GM12891 (cell line): ENCODE measurements around the gene PLAAT4.
"Not testable (repeated sequence)": the region's sequence is repeated elsewhere in the genome, so short reads cannot be mapped to it uniquely, and the experiment has no call there.

Experiments
- DNase-seq: peaks from one replicate; pipeline ENCODE4 v3.0.0; 2011; ENCODE audit warnings: low spot score; ENCODE audit not compliant: insufficient read length
- FAIRE-seq: peaks from 2 replicates; lab custom pipeline; 2011; peaks lifted over from hg19 to GRCh38; lab: Jason Lieb, UNC
- PAX5 ChIP-seq: IDR thresholded peaks from 2 replicates; pipeline ENCODE4 v1.6.1; 2011; ENCODE audit warnings: low read length, moderate library complexity, mild to moderate bottlenecking; ENCODE audit not compliant: insufficient read depth, severe bottlenecking
- POLR2A ChIP-seq: IDR thresholded peaks from 2 replicates; pipeline ENCODE4 v1.6.1; 2011; ENCODE audit warnings: low read depth, low read length, control low read depth
- POLR2AphosphoS5 ChIP-seq: IDR thresholded peaks from 2 replicates; pipeline ENCODE4 v1.6.1; 2011; ENCODE audit warnings: low read depth, low read length, control low read depth
- POU2F2 ChIP-seq: IDR thresholded peaks from 2 replicates; pipeline ENCODE4 v1.6.1; 2011; ENCODE audit warnings: low read depth, mild to moderate bottlenecking, control low read depth, low read length, moderate library complexity
- SPI1 ChIP-seq: IDR thresholded peaks from 2 replicates; pipeline ENCODE4 v1.6.1; 2011; ENCODE audit warnings: low read depth, low read length, control low read depth
- TAF1 ChIP-seq: IDR thresholded peaks from 2 replicates; pipeline ENCODE4 v1.6.1; 2011; ENCODE audit warnings: low read depth, low read length, control low read depth

Gene PLAAT4

GRCh38 chr11:63510360-63511047 is 26.1 kb upstream of the PLAAT4 start:
- TF ChIP-seq POLR2AphosphoS5 (no peak), POLR2A (no peak), SPI1 (no peak), PAX5 (no peak), POU2F2 (no peak), TAF1 (no peak)
- no peak for DNase-seq
- FAIRE-seq, result no peak

DNA sequence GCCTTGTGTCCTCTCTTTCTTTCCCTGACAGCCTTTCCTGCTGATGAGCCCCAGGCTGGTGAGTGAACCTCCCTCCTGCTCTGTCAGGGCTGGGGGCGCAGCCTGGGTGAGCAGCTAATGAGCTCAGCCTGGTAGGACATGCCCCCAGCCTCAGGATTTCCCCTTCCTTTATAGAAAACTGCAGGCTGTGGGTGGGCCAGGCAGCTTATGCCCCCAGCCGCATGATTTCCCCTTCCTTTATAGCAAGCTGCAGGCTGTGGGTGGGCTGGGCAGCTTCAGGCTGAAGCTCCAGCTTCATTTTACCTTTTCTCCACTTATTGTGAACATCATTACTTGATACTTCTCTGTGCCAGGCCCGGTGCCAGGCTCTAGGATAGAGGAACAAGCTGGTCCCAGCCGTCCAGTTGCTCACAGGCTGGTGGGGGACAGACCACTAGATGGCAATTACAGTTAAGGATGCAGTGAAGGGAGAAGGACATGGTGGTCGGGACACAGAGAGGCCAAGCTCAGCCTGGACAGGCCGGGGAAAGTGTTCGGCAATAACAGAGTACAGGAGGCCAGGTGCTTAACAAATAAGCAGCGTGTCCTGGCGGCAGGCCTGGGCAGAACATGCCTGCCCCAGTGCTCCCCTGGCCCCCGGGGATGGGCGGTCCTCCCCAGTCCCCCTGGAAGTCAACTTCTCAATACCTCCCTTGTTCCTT is 25.4 kb upstream of the PLAAT4 start:
- no peak for FAIRE-seq
- TF ChIP-seq SPI1 (no peak), TAF1 (no peak), PAX5 (no peak), POLR2AphosphoS5 (no peak), POU2F2 (no peak), POLR2A (no peak)
- no peak for DNase-seq

GRCh38 chr11:63512816-63513215 is 23.8 kb upstream of the PLAAT4 start:
- DNase-seq (no peak), FAIRE-seq (no peak)
- TF ChIP-seq POLR2A (no peak), POU2F2 (no peak), TAF1 (no peak), SPI1 (no peak), PAX5 (no peak), POLR2AphosphoS5 (no peak)

DNA sequence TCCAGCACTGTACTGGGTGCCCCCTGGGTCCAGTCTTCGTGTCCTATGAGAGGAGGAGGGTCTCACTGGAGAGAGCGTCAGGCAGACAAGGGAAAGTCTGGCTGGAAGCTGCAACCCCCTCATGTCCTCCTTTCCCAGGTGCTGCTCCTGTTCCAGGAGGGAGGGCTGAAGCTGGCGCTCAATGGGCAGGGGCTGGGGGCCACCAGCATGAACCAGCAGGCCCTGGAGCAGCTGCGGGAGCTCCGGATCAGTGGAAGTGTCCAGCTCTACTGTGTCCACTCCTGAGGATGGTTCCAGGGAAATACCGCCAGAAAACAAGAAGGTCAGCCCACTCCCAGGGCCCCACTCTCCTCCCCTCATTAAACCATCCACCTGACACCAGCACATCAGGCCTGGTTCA is 20.5 kb upstream of the PLAAT4 start:
- DNase-seq (no peak), FAIRE-seq (no peak)
- TF ChIP-seq SPI1 (no peak), POU2F2 (no peak), POLR2AphosphoS5 (no peak), PAX5 (no peak), TAF1 (no peak), POLR2A (no peak)

GRCh38 chr11:63517156-63517555 is 19.5 kb upstream of the PLAAT4 start:
- TF ChIP-seq TAF1, result no peak
- TF ChIP-seq POLR2A, result no peak
- no peak for TF ChIP-seq SPI1
- TF ChIP-seq POLR2AphosphoS5, result no peak
- no peak for TF ChIP-seq POU2F2
- TF ChIP-seq PAX5, result no peak
- DNase-seq (no peak), FAIRE-seq (no peak)

GRCh38 chr11:63518548-63518947 is 18.1 kb upstream of the PLAAT4 start:
- FAIRE-seq (no peak), DNase-seq (no peak)
- TF ChIP-seq POLR2A (no peak), PAX5 (no peak)

- FAIRE-seq, result no peak
- no peak for TF ChIP-seq SPI1
- no peak for TF ChIP-seq TAF1
- no peak for TF ChIP-seq POU2F2
- TF ChIP-seq POLR2AphosphoS5, result no peak
- no peak for TF ChIP-seq PAX5
- TF ChIP-seq POLR2A, result no peak
- DNase-seq, result no peak
These were observed 15.9 kb upstream of the PLAAT4 start for GRCh38 chr11:63520606-63521170.

DNA sequence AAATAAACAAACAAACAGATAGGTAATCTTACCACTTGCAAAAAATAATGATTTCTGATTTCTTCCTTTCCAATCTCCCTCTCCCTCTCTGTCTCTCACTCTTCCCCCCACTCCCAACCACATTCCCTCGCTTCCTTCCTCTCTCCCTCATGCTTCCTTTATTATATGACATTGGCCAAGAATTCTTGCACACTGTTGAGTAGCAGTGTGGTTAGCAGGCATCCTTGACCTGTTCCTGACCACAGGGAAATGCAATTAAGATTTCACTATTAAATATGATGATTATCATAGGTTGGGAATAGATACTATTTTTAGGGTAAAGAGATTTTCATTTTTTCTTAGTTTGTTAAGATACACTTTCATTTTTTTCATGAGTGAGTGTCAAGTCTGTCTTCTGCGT is 14.7 kb upstream of the PLAAT4 start:
- DNase-seq (no peak), FAIRE-seq (no peak)
- TF ChIP-seq PAX5 (no peak), SPI1 (no peak), TAF1 (no peak), POU2F2 (no peak), POLR2AphosphoS5 (no peak), POLR2A (no peak)

GRCh38 chr11:63523151-63523550 is 13.5 kb upstream of the PLAAT4 start:
- DNase-seq, result no peak
- no peak for FAIRE-seq
- TF ChIP-seq PAX5 (no peak), POLR2A (no peak), SPI1 (no peak), TAF1 (no peak), POLR2AphosphoS5 (no peak), POU2F2 (no peak)

GRCh38 chr11:63527667-63528066 is 8.9 kb upstream of the PLAAT4 start:
- DNase-seq (no peak), FAIRE-seq (no peak)
- TF ChIP-seq TAF1 (no peak), POLR2A (no peak), POLR2AphosphoS5 (no peak), POU2F2 (no peak), SPI1 (no peak), PAX5 (no peak)

DNA sequence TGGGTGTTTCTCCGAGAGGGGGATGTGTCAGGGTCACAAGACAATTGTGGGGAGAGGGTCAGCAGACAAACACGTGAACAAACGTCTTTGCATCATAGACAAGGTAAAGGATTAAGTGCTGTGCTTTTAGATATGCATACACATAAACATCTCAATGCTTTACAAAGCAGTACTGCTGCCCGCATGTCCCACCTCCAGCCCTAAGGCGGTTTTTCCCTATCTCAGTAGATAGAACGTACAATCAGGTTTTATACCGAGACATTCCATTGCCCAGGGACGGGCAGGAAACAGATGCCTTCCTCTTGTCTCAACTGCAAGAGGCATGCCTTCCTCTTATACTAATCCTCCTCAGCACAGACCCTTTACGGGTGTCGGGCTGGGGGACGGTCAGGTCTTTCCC is 8.5 kb upstream of the PLAAT4 start:
- not testable (repeated sequence) for FAIRE-seq, DNase-seq

GRCh38 chr11:63528729-63529278 is 7.8 kb upstream of the PLAAT4 start:
- not testable (repeated sequence) for FAIRE-seq, DNase-seq

- DNase-seq, FAIRE-seq: not testable (repeated sequence)
These were observed 7.2 kb upstream of the PLAAT4 start for GRCh38 chr11:63529373-63529772.
